K562 (cell line): ENCODE results near the gene FBRS. TPM values are rescaled to one million over a fixed set of nuclear protein-coding genes. Genes with fewer than 3 reads are reported as not detected.

ENCODE experiments used
- GTF3C2 ChIP-seq: IDR thresholded peaks from 3 replicates; pipeline ENCODE4 v1.6.1; 2011; ENCODE audit warnings: borderline replicate concordance, mild to moderate bottlenecking, moderate library complexity; ENCODE audit not compliant: insufficient read length; ENCODE audit errors: extremely low read depth
- MTA3 ChIP-seq: fragments of 450-650 bp; formaldehyde crosslinking; IDR thresholded peaks from 2 replicates; pipeline ENCODE4 v1.6.1; 2017; ENCODE audit warnings: mild to moderate bottlenecking, borderline replicate concordance
- VEZF1 ChIP-seq: fragments of 200-800 bp; sonication (Bioruptor generic); IDR thresholded peaks from 2 replicates; pipeline ENCODE4 v1.6.1; 2017; ENCODE audit warnings: missing genetic modification characterization, missing compliant biosample characterization
- ZBTB40 ChIP-seq, 2 experiments: fragments of 450-650 bp in 1 of 2; sonication (generic) in 1 of 2; formaldehyde crosslinking in 1 of 2; IDR thresholded peaks; 2 replicates each; pipeline versions ENCODE4 v1.7.1 to v1.9.0; 2016 to 2022; ENCODE audit warnings: inconsistent platforms in 1 of 2, mild to moderate bottlenecking in 1 of 2, missing genetic modification reagents in 1 of 2
- polyA plus RNA-seq, 8 experiments: library from polyadenylated mRNA; depleted of rRNA in 4 of 8; stranded (reverse) in 5 of 8; unstranded in 3 of 8; fragments of >200 nt; fragmentation: Nextera tagmentation in 2 of 8; fragmentation: Illumina TruSeq in 1 of 8; extraction: Ambion mirVana in 2 of 8; extraction: Trizol in 1 of 8; gene quantifications; 2 replicates each; pipeline versions ENCODE4 v1.2.1 to v1.2.3, GENCODE V29; 2011 to 2014; ENCODE audit warnings: inconsistent platforms in 1 of 8, missing spikeins in 1 of 8
- total RNA-seq, 7 experiments: library from RNA; depleted of rRNA in 6 of 7; stranded (reverse); fragments of >200 nt in 6 of 7; fragmentation: Illumina TruSeq in 2 of 7; extraction: Trizol in 2 of 7; gene quantifications; 2 replicates each; pipeline versions ENCODE4 v1.2.1 to v1.2.3, GENCODE V29; 2011 to 2021; ENCODE audit warnings: low replicate concordance in 1 of 7

FBRS gene
- total and polyA plus RNA-seq, 9 of the 15 experiments (the other 6 are each of a cell fraction or from before 2014, with no cell fraction given) = 0.32 to 59.5 (median 13.1) TPM

GRCh38 chr16:30609926-30610839 is 48.0 kb upstream of the FBRS start, which contains the start of gene ZNF689 (continued):
- no peak for TF ChIP-seq GTF3C2
- TF ChIP-seq VEZF1 = no peak; the same call in 1 of the 2 replicates
- TF ChIP-seq ZBTB40 (IDR thresholded peaks at IDR 0.05) = peak; percentile 81
- no peak for TF ChIP-seq ZBTB40 (CRISPR knock-in tag; IDR thresholded peaks at IDR 0.05)
- TF ChIP-seq MTA3 = peak; percentile 97
